Pulmonary artery endothelial cell (primary cell): Measurements from ENCODE around the gene BFAR. TPM values are rescaled to one million over a fixed set of nuclear protein-coding genes. Genes with fewer than 3 reads are reported as not detected.
"Not testable (repeated sequence)": the region's sequence is repeated elsewhere in the genome, so short reads cannot be mapped to it uniquely, and the experiment has no call there.

ENCODE experiments used
- DNase-seq: peaks from one replicate; pipeline ENCODE4 v3.0.0-alpha.2; 2011; ENCODE audit warnings: low read depth, low spot score
- total RNA-seq: library from RNA; depleted of rRNA; stranded (reverse); fragments of >200 nt; gene quantifications from 2 replicates; pipeline ENCODE4 v1.2.3, GENCODE V29; 2014

BFAR gene, protein sequence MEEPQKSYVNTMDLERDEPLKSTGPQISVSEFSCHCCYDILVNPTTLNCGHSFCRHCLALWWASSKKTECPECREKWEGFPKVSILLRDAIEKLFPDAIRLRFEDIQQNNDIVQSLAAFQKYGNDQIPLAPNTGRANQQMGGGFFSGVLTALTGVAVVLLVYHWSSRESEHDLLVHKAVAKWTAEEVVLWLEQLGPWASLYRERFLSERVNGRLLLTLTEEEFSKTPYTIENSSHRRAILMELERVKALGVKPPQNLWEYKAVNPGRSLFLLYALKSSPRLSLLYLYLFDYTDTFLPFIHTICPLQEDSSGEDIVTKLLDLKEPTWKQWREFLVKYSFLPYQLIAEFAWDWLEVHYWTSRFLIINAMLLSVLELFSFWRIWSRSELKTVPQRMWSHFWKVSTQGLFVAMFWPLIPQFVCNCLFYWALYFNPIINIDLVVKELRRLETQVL
- 85.7 and 91.9 TPM in 2 replicates for total RNA-seq

DNA sequence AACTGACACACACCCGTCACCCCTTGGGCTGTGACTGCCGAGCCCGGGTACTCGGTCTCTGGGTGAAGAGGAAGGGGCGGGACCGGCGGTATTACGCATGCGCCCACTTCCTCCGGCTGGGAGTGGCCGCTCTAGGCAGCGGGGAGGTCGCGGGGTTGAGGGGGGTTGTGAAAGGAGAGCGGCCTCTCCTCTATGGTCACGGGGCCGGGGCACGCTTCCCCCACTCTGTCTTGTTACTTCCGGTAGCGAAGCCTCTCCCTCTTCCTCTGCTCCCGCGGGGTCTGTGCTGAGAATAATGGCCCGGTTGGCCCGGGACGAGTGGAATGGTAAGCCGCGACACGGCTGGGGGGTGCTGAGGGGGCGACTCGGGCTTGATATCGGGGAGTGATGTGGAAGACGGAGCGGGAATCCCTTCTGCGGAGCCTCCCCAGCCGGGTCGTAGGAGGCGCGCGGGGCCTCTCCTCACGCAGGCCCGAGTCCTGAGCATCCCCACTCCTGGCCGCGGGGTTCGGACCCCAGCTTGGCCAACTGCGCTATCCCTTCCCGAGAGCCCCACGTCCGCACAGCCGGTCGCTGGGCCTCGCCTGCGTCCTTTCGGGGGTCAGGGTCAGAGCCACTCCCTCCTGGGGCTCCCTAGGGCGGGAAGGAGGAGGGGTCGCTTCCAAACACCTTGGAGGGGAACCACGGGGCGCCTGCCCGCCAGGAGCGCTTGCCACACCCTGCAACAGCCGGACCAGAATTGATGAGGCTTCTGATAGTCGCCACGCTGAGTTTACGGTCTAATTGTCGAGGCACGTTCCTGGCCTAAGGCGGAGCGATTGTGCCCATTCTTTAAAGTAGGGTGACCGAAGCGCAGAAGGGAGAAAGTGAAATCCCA lies at the start of gene BFAR:
BFAR (plus strand) TSS at position 259 of the 877 bp plus-strand sequence. CDS start 11,396 bp downstream, outside the sequence.
- DNase-seq, result peak; percentile 87

GRCh38 chr16:14585287-14585686 lies 47.5 kb upstream of the BFAR start:
- DNase-seq, result no peak

DNA sequence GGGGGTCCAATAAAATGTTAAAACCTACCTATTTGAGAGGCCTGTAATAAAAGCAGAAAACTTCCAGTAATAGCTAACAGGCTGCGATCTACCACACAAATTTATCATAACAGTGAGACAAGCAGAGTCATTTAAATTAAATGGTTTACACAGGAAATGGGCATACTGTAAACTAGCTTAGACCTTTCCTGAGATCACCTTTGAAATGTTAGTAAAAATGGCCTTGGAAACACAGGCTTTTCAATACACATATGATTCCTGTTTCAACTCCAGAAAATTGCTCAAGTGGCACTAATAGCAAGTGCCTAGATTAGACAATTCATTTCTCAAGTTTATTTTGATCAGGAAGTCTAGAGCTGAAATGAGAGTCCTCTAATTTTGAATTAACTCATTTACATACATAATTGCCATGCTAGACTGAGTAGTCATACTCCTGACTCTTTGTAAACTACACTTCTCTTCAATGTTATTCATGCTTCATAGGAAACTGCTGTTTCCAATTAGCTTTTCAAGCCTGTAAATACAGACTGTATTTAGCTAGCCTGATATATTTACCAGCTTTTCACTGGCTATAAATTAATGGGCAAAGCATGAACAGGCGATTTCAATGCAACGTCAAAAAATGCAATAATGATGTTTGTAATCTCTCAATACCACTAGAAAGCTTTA lies 46.0 kb upstream of the BFAR start:
- no peak for DNase-seq

- DNase-seq, result no peak
Observed at GRCh38 chr16:14600164-14600563, 32.6 kb upstream of the BFAR start.

GRCh38 chr16:14602443-14602963 lies 30.2 kb upstream of the BFAR start:
- DNase-seq, result no peak

- no peak for DNase-seq
Observed at GRCh38 chr16:14606102-14606501, 26.6 kb upstream of the BFAR start.

DNA sequence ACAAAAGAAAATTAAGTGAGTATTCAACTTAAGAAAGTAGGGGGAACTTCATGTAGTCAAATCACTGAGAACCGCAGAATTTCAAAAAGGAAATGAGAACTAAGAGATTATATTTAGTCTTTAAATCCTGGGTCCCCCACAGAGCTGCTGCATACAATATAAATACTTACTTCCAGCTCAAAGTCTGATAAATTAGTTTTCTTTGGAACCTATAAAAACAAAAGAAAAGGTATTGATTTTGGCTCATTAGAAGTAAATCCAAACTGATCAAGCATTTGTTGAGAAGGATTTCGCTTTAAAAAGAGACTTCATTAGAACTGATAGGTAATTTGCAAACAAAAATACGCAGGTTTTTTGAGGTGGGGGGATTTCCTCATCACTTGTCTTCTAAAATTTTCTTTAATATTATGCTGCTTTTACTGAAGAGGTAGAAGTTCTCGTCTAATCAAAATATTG lies 24.6 kb upstream of the BFAR start:
- no peak for DNase-seq

GRCh38 chr16:14608604-14609003 lies 24.1 kb upstream of the BFAR start:
- no peak for DNase-seq

DNA sequence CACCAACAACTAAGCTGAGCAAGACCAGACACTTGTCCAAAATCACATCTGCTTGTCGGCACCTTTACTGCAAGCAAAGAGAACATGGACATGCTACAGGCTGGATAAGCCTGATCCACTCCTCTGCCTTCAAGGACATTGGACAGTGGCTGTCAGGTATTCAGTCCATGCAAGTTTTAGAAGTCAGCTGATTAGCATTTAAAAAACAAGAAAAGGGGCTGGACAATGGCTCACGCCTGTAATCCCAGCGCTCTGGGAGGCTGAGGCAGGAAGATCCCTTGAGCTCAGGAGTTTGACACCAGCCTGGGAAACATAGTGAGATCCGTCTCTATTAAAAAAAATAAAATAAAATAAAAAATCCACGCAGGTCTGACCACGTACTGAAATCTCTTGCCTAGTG lies 23.0 kb upstream of the BFAR start:
- no peak for DNase-seq

DNA sequence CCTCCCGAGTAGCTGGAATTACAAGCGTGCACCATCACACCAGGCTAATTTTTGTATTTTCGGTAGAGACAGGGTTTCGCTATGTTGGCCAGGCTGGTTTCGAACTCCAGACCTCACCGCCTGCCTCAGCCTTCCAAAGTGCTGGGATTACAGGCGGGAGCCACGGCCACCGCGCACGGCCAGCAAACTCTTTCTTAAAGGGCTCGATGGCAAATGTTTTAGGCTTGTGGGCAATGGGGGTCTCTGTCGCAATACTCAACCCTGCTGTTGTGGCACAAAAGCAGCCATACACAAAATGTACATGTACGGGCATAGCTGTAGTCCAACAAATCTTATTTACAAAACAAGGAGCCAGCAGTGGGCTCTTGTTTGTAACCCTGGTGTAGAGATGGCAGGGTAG lies 21.1 kb upstream of the BFAR start:
- DNase-seq, result no peak

DNA sequence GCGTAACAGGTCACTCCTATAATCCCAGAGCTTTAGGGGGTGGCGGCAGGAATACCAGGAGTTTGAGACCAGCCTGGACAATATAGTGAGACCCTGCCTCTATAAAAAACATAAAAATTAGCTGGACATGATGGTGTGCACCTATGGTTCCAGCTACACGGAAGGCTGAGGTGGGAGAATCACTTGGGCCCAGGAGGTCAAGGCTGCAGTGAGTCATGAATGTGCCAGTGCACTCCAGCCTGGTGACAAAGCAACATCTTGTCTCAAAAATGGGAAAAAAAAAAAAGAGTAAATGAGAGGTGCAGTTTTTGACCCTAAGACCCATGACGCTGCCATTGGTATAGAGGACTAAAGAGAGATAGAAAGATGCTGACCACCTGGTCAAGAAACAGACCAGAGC lies 18.8 kb upstream of the BFAR start:
- no peak for DNase-seq

GRCh38 chr16:14616280-14616679 lies 16.5 kb upstream of the BFAR start:
- DNase-seq, result no peak

GRCh38 chr16:14618566-14618965 lies 14.2 kb upstream of the BFAR start:
- DNase-seq, result no peak

- DNase-seq, result no peak
Observed at GRCh38 chr16:14627078-14627477, 5.7 kb upstream of the BFAR start.

GRCh38 chr16:14628806-14629611 lies 3.7 kb upstream of the BFAR start:
- no peak for DNase-seq

DNA sequence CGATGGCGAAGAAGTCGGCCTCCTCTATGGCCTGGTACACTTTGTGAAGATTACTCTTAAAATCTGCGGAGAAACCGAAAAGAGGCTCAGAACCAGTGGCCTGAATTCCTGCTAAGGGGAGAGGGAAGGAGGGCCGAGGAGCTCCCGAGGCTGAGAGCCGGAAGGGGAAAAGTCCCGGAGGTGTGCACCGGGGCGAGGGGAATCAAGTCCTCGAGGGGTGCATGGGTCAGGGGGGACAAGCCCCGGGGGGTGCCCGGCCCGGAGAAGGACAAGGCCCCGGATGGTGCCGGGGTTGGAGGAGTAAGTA lies 3.2 kb upstream of the BFAR start:
- DNase-seq, result no peak

- DNase-seq, result peak; percentile 80
Observed at GRCh38 chr16:14629919-14630619, 2.7 kb upstream of the BFAR start, which contains the start of gene PARN. PARN (minus strand) TSS chr16:14630260; CDS start chr16:14630125, 135 bp downstream.

DNA sequence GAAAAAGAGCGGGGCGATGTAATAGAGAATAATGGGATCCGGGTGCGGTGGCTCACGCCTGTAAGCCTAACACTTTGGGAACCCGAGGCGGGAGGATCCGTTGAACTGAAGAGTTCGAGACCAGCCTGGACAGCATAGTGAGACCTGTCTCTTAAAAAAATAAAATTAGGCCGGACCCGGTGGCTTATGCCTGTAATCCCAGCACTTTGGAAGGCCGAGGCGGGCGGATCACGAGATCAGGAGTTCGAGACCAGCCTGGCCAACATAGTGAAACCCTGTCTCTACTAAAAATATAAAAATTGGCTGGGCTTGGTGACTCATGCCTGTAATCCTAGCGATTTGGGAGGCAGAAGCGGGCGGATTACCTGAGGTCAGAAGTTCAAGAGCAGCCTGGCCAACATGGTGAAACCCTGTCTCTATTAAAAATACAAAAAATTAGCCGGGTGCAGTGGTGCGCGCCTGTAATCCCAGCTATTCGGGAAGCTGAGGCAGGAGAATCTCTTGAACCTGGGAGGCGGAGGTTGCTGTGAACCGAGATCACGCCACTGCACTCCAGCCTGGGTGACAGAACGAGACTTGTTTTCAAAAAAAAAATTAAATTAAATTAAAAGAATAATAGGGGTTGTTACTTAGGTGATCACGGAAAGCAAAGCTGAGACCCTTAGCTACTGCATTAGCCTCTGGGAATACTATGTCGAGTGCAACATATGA lies 2.0 kb upstream of the BFAR start:
- DNase-seq, result not testable (repeated sequence)

DNA sequence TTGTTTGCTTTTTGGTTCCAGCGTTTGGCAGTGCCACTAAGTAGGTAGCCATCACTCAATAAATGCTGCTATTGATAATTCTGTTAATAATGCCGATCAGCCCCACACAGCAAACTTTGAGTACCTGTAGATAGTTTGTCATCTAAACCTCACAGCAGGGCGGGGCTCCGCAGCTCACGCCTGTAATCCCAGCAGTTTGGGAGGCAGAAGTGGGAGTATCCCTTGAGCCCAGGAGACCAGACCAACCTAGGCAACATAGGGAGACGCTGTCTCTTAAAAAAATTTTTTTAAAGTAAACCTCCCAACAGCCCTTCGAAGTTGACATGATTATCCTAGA lies 1.6 kb downstream of the BFAR start:
- no peak for DNase-seq
